ENCODE results near the gene SYNE1.
A peak's percentile ranks its signal among the peaks of the same experiment; 100 is the strongest.

The SYNE1 gene

DNA sequence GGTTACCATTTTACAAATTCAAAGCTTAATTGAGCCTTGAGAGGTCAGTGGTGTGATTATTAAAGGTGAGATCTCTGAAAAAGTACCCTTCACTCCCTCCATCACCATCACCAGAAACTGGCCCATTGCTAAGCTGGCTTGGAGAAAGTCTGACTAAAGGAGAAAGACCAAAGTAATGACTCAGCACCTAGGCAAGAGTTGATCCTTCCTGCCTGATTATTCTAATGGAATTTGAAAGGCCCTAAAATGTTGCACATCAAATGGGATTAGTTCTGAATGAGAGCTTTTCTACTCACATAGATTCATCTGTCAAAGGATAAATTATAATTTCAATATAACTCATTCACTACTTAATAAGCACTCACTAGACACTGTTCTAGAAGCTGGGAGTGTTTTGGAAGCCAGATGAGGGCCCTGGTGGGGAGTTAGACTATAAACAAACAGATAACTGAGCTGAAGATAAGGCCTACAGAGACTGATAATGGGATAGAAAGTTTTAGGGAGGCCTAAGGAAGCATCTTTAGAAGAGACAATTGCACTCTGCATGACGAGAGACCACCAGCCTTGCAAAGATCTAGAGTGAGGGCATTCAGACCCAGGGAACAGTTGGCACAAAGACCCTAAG is 366.7 kb downstream of the SYNE1 start:
- Histone ChIP-seq H3K27me3 (ENCODE audit: insufficient read depth, poor library complexity, severe bottlenecking) (no peaks in the 10 kb centered on the region), H3K4me3 (replicated peaks; ENCODE audit: insufficient read depth, low read length) (no peak overlapping the region), H3K27ac (replicated peaks) (no peak overlapping the region)
- TF ChIP-seq POLR2AphosphoS5 (IDR thresholded peaks at IDR 0.05; ENCODE audit: low read depth) (no peak), GABPA (IDR thresholded peaks at IDR 0.05; ENCODE audit: low read depth) (no peak), SPI1 (IDR thresholded peaks at IDR 0.05; ENCODE audit: borderline replicate concordance, low read depth) (no peak), REST (IDR thresholded peaks at IDR 0.05; ENCODE audit: insufficient replicate concordance, low read depth) (no peak)
- TF ChIP-seq, protein P1, sequence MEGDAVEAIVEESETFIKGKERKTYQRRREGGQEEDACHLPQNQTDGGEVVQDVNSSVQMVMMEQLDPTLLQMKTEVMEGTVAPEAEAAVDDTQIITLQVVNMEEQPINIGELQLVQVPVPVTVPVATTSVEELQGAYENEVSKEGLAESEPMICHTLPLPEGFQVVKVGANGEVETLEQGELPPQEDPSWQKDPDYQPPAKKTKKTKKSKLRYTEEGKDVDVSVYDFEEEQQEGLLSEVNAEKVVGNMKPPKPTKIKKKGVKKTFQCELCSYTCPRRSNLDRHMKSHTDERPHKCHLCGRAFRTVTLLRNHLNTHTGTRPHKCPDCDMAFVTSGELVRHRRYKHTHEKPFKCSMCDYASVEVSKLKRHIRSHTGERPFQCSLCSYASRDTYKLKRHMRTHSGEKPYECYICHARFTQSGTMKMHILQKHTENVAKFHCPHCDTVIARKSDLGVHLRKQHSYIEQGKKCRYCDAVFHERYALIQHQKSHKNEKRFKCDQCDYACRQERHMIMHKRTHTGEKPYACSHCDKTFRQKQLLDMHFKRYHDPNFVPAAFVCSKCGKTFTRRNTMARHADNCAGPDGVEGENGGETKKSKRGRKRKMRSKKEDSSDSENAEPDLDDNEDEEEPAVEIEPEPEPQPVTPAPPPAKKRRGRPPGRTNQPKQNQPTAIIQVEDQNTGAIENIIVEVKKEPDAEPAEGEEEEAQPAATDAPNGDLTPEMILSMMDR (IDR thresholded peaks at IDR 0.05; ENCODE audit: insufficient read depth, low read length), result no peak
- no peak for DNase-seq (ENCODE audit: low read depth in 1 of 2, low spot score in 1 of 2)

- Histone ChIP-seq H3K27me3 (ENCODE audit: insufficient read depth, poor library complexity, severe bottlenecking) (no peaks in the 10 kb centered on the region), H3K4me3 (replicated peaks; ENCODE audit: insufficient read depth, low read length) (no peak overlapping the region), H3K27ac (replicated peaks) (no peak overlapping the region)
- DNase-seq (ENCODE audit: low read depth in 1 of 2, low spot score in 1 of 2), result no peak
- TF ChIP-seq SPI1 (IDR thresholded peaks at IDR 0.05; ENCODE audit: borderline replicate concordance, low read depth) (no peak), POLR2AphosphoS5 (IDR thresholded peaks at IDR 0.05; ENCODE audit: low read depth) (no peak), GABPA (IDR thresholded peaks at IDR 0.05; ENCODE audit: low read depth) (no peak), REST (IDR thresholded peaks at IDR 0.05; ENCODE audit: insufficient replicate concordance, low read depth) (no peak)
- TF ChIP-seq, protein P1 (IDR thresholded peaks at IDR 0.05; ENCODE audit: insufficient read depth, low read length), result no peak
These were observed 368.2 kb downstream of the SYNE1 start for GRCh38 chr6:152268846-152269442.

GRCh38 chr6:152267967-152268845 is 369.0 kb downstream of the SYNE1 start:
- no peak for TF ChIP-seq GABPA (IDR thresholded peaks at IDR 0.05; ENCODE audit: low read depth)
- no peak for TF ChIP-seq REST (IDR thresholded peaks at IDR 0.05; ENCODE audit: insufficient replicate concordance, low read depth)
- no peak for TF ChIP-seq SPI1 (IDR thresholded peaks at IDR 0.05; ENCODE audit: borderline replicate concordance, low read depth)
- TF ChIP-seq, protein P1 (IDR thresholded peaks at IDR 0.05; ENCODE audit: insufficient read depth, low read length), result peak; percentile 7
- TF ChIP-seq POLR2AphosphoS5 (IDR thresholded peaks at IDR 0.05; ENCODE audit: low read depth), result no peak
- Histone ChIP-seq H3K27ac (replicated peaks) (no peak overlapping the region), H3K27me3 (ENCODE audit: insufficient read depth, poor library complexity, severe bottlenecking) (no peaks in the 10 kb centered on the region), H3K4me3 (replicated peaks; ENCODE audit: insufficient read depth, low read length) (no peak overlapping the region)
- no peak for DNase-seq (ENCODE audit: low read depth in 1 of 2, low spot score in 1 of 2)

Measured in HL-60 (cell line).